ENCODE measurements around the gene HOXD10.

Gene HOXD10

GRCh38 chr2:176095421-176095820, 21.2 kb upstream of the HOXD10 start:
- DNase-seq (ENCODE audit: low read depth, low spot score): no peak

GRCh38 chr2:176096243-176096985, 20.2 kb upstream of the HOXD10 start:
- no peak for DNase-seq (ENCODE audit: low read depth, low spot score)

GRCh38 chr2:176096986-176097819, 19.4 kb upstream of the HOXD10 start:
- peak; percentile 23 for DNase-seq (ENCODE audit: low read depth, low spot score)

GRCh38 chr2:176097820-176098365, 18.7 kb upstream of the HOXD10 start:
- no peak for DNase-seq (ENCODE audit: low read depth, low spot score)

- DNase-seq (ENCODE audit: low read depth, low spot score): no peak
These were observed 18.0 kb upstream of the HOXD10 start for GRCh38 chr2:176098366-176099158.

- no peak for DNase-seq (ENCODE audit: low read depth, low spot score)
These were observed 17.3 kb upstream of the HOXD10 start for GRCh38 chr2:176099159-176099727.

GRCh38 chr2:176099728-176100546, 16.6 kb upstream of the HOXD10 start, which contains the start of gene HOXD12:
TSS of gene HOXD12 (plus strand) at chr2:176099795. CDS start at chr2:176099802, 7 bp downstream.
- no peak for DNase-seq (ENCODE audit: low read depth, low spot score)

- no peak for DNase-seq (ENCODE audit: low read depth, low spot score)
These were observed 15.9 kb upstream of the HOXD10 start for GRCh38 chr2:176100547-176101140.

- DNase-seq (ENCODE audit: low read depth, low spot score): no peak
These were observed 15.3 kb upstream of the HOXD10 start for GRCh38 chr2:176101216-176101830.

GRCh38 chr2:176101842-176102241, 14.7 kb upstream of the HOXD10 start:
- no peak for DNase-seq (ENCODE audit: low read depth, low spot score)

- no peak for DNase-seq (ENCODE audit: low read depth, low spot score)
These were observed 14.2 kb upstream of the HOXD10 start for GRCh38 chr2:176102309-176102866.

- no peak for DNase-seq (ENCODE audit: low read depth, low spot score)
These were observed 13.4 kb upstream of the HOXD10 start for GRCh38 chr2:176103194-176103593.

GRCh38 chr2:176103742-176104315, 12.7 kb upstream of the HOXD10 start:
- no peak for DNase-seq (ENCODE audit: low read depth, low spot score)

- DNase-seq (ENCODE audit: low read depth, low spot score): no peak
These were observed 12.1 kb upstream of the HOXD10 start for GRCh38 chr2:176104316-176105077.

- no peak for DNase-seq (ENCODE audit: low read depth, low spot score)
These were observed 11.4 kb upstream of the HOXD10 start for GRCh38 chr2:176105078-176105729.

GRCh38 chr2:176105730-176106580, 10.6 kb upstream of the HOXD10 start:
- no peak for DNase-seq (ENCODE audit: low read depth, low spot score)

Measured in smooth muscle cell of the brain vasculature (primary cell).